ENCODE measurements around the gene DST. TPM values are rescaled to one million over a fixed set of nuclear protein-coding genes. Genes with fewer than 3 reads are reported as not detected.

The DST gene
- total and polyA plus RNA-seq, 2 of the 8 experiments (the other 6 are each of a cell fraction or from before 2014, with no cell fraction given): 49.4 to 116 TPM

DNA sequence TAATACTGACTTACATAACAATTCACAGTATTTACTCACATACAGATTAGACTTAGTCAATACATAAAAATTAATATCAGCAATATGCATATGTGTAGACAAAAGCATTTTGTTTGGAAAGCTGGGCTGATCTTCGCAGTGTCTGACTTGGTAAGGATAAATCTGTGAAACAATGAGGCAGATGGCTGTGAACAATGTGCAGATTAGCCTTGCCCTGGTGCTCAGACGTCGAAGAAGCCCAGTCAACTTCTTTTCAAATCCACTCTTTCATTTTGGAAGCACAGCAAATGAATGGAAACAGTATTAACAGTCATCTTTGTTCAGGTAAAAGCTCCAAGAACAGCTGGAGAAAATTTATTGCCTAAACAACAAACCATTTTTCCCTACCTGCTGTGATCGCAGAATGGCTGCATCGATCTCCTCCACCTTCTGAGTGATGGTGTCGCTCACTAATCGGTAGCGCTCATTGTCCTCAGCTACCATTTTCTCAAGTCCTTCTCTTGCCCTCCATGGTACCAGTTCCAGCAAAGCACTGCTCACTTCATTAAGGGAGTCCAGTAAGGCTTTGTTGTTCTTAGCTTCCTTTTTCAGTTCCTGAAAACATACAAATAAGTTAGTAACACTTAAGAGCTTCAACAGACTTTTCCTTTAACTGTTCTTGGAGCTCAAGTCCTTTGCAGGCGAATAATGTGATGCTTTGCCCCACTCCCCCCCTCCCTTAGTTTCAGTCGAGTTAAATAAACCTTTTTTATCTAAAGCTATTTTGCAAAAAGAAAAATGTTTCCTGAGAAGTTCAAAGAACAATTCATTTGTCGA lies 116.5 kb downstream of the DST start (continued):
- TF ChIP-seq ZNF274 (IDR thresholded peaks at IDR 0.05; ENCODE audit: borderline replicate concordance, extremely low read depth, low read length) (no peak), POLR2AphosphoS5 (IDR thresholded peaks at IDR 0.05; ENCODE audit: low read depth, low read length) (no peak), GABPA (IDR thresholded peaks at IDR 0.05; ENCODE audit: borderline replicate concordance, insufficient read depth, low read length) (no peak)
